GM12878 (cell line): ENCODE measurements around the gene ATF3. TPM values are rescaled to one million over a fixed set of nuclear protein-coding genes. Genes with fewer than 3 reads are reported as not detected.
"Not testable (repeated sequence)": the region's sequence is repeated elsewhere in the genome, so short reads cannot be mapped to it uniquely, and the experiment has no call there.

Source experiments
- ATAC-seq: fragments of 200-7000 bp; cut with Tn5 transposase; 3 replicates; pipeline ENCODE4 v1.9.1; 2020; ENCODE audit warnings: mild to moderate bottlenecking, moderate library complexity
- BruUV-seq: library from RNA; stranded (reverse); fragments of 400-500 nt; replicated peaks from 2 replicates; lab custom pipeline; 2021; lab: Mats Ljungman, UMichigan
- CTCF ChIA-PET: fragments of 300-600 bp; sonication (Branson Sonifier 250); formaldehyde crosslinking; extraction: SDS; loops from one replicate; lab custom pipeline; 2021; ENCODE audit warnings: inconsistent platforms; lab: Yijun Ruan, JAX
- POLR2A ChIA-PET: fragments of 350-600 bp; formaldehyde crosslinking; extraction: SDS; loops from one replicate; lab custom pipeline; 2021; ENCODE audit warnings: inconsistent platforms; lab: Charles Lee
- RAD21 ChIA-PET: fragments of 300-600 bp; sonication (Branson Sonifier 250); formaldehyde crosslinking; loops from one replicate; lab custom pipeline; 2023; ENCODE audit warnings: antibody characterized with exemption; ENCODE audit not compliant: unreplicated experiment; lab: Charles Lee
- SMC1A ChIA-PET: fragments of 300-600 bp; sonication (Branson Sonifier 250); formaldehyde crosslinking; loops from one replicate; lab custom pipeline; 2023; ENCODE audit not compliant: unreplicated experiment, uncharacterized antibody; lab: Charles Lee
- DNase-seq: peaks from one replicate; pipeline ENCODE4 v3.0.0-alpha.2; 2011; ENCODE audit warnings: low read depth, low spot score
- FAIRE-seq: peaks from 3 replicates; lab custom pipeline; 2011; peaks lifted over from hg19 to GRCh38; lab: Jason Lieb, UNC
- H2AFZ ChIP-seq: 2 replicates; pipeline ENCODE4 v1.6.0; 2011; ENCODE audit warnings: low read depth, low read length, control low read depth; ENCODE audit not compliant: control insufficient read depth
- H3K27ac ChIP-seq: 2 replicates; pipeline ENCODE4 v1.5.1; 2011; ENCODE audit warnings: control low read depth; ENCODE audit not compliant: control insufficient read depth, insufficient read depth
- H3K27me3 ChIP-seq, 2 experiments: replicated peaks in 1 of 2; 2 replicates each; pipeline versions ENCODE4 v1.6.0 to v1.6.1; 2011; ENCODE audit warnings: low read length in 1 of 2; ENCODE audit not compliant: control insufficient read depth in 2 of 2, insufficient read depth in 2 of 2
- H3K36me3 ChIP-seq, 2 experiments: 2 replicates each; pipeline ENCODE4 v1.5.1; 2011; ENCODE audit warnings: low read length in 1 of 2; ENCODE audit not compliant: control insufficient read depth in 2 of 2, insufficient read depth in 2 of 2
- H3K4me1 ChIP-seq: 2 replicates; pipeline ENCODE4 v1.6.1; 2011; ENCODE audit warnings: mild to moderate bottlenecking, low read length, moderate library complexity, mixed read lengths; ENCODE audit not compliant: control insufficient read depth, insufficient read depth
- H3K4me2 ChIP-seq: 2 replicates; pipeline ENCODE4 v1.6.0; 2011; ENCODE audit warnings: control low read depth; ENCODE audit not compliant: control insufficient read depth, insufficient read depth
- H3K4me3 ChIP-seq: fragments of 200-600 bp; sonication (generic); 2 replicates; pipeline ENCODE4 v1.5.1; 2016
- H3K79me2 ChIP-seq: 2 replicates; pipeline ENCODE4 v1.6.0; 2011; ENCODE audit warnings: low read length; ENCODE audit not compliant: control insufficient read depth, insufficient read depth
- H3K9ac ChIP-seq: 2 replicates; pipeline ENCODE4 v1.8.0; 2011; ENCODE audit warnings: low read length, control low read depth, mixed read lengths; ENCODE audit not compliant: control insufficient read depth, insufficient read depth
- H3K9me3 ChIP-seq: replicated peaks from 3 replicates; pipeline ENCODE4 v1.5.1; 2011; ENCODE audit warnings: mild to moderate bottlenecking, low read length; ENCODE audit not compliant: control insufficient read depth, insufficient read depth
- H4K20me1 ChIP-seq: 2 replicates; pipeline ENCODE4 v1.6.0; 2011; ENCODE audit not compliant: control insufficient read depth, insufficient read depth
- RFX5 ChIP-seq: IDR thresholded peaks from 2 replicates; pipeline ENCODE4 v1.6.1; 2011; ENCODE audit warnings: low read depth, low read length, improper control_type of control experiment
- RUNX3 ChIP-seq: IDR thresholded peaks from 2 replicates; pipeline ENCODE4 v1.6.1; 2012; ENCODE audit warnings: low read length, inconsistent platforms
- SKIL ChIP-seq: fragments of 450-650 bp; IDR thresholded peaks from 2 replicates; pipeline ENCODE4 v1.6.1; 2017; ENCODE audit warnings: mild to moderate bottlenecking, low read depth, inconsistent platforms; ENCODE audit not compliant: poor library complexity, severe bottlenecking
- ZNF622 ChIP-seq: fragments of 450-650 bp; IDR thresholded peaks from 2 replicates; pipeline ENCODE4 v1.6.1; 2017; ENCODE audit warnings: mild to moderate bottlenecking, inconsistent platforms
- WGBS: methylation state at CpG from one replicate; pipeline ENCODE4 v1.1.6; 2016; ENCODE audit warnings: low lambda C conversion rate; ENCODE audit not compliant: insufficient replicate concordance, insufficient coverage; ENCODE audit errors: missing lambda C conversion rate; 5-methylcytosine and 5-hydroxymethylcytosine counted together
- in situ Hi-C: fragments of 300-500 bp; cut with MboI; formaldehyde crosslinking; loops from 9 replicates; pipeline ENCODE4 v1.14.3; 2018; ENCODE audit warnings: mixed read lengths
- intact Hi-C: fragments of 100-400 bp; cut with micrococcal nuclease; formaldehyde crosslinking; loops from one replicate; pipeline ENCODE4 v1.14.2; 2022; ENCODE audit not compliant: unreplicated experiment
- polyA plus RNA-seq, 11 experiments: library from polyadenylated mRNA; depleted of rRNA in 4 of 11; unstranded in 6 of 11; stranded (reverse) in 5 of 11; fragments of >200 nt; fragmentation: Nextera tagmentation in 4 of 11; fragmentation: Illumina TruSeq in 1 of 11; extraction: Ambion mirVana in 4 of 11; extraction: Trizol in 1 of 11; gene quantifications; 1 replicate in 1 of 11; 2 replicates in 10 of 11; pipeline versions ENCODE4 v1.2.1 to v1.2.3, GENCODE V29; 2011 to 2016; ENCODE audit warnings: inconsistent platforms in 2 of 11, missing spikeins in 2 of 11, low read depth in 1 of 11
- total RNA-seq, 4 experiments: library from RNA; depleted of rRNA in 3 of 4; stranded (reverse); fragments of >200 nt in 3 of 4; fragmentation: Illumina TruSeq in 1 of 4; extraction: Trizol in 1 of 4; gene quantifications; 2 replicates each; pipeline versions ENCODE4 v1.2.1 to v1.2.3, GENCODE V29; 2013 to 2021

Gene ATF3
- total and polyA plus RNA-seq, 10 of the 15 experiments (the other 5 are each of a cell fraction or from before 2014, with no cell fraction given): 3.0 to 13.9 (median 8.3) TPM

- CTCF ChIA-PET: interaction anchor here (0.5 to 1.4 kb wide), 3 partner anchors 8 to 176 kb away, joined by 3 to 4 read pairs (median 3); no protein-coding TSS in a partner anchor
Observed at GRCh38 chr1:212656730-212657129, 48.2 kb downstream of the ATF3 start.

DNA sequence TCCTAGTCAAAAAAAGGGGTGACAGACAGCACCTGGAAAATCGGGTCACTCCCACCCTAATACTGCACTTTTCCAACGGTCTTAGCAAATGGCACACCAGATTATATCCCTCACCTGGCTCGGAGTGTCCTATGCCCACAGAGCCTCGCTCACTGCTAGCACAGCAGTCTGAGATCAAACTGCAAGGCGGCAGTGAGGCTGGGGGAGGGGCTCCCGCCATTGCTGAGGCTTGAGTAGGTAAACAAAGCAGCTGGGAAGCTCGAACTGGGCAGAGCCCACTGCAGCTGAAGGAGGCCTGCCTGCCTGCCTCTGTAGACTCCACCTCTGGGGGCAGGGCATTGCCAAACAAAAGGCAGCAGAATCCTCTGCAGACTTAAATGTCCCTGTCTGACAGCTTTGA lies 49.7 kb downstream of the ATF3 start:
- RAD21 ChIA-PET, H3K36me3 ChIP-seq: not testable (repeated sequence)

More at GRCh38 chr1:212656730-212657129, 48.2 kb downstream of the ATF3 start:
- TF ChIP-seq RFX5 (no peak), SKIL (no peak), ZNF622 (no peak), RUNX3 (peak; percentile 65)
- no peak overlapping the region for H2AFZ ChIP-seq
- POLR2A ChIA-PET: no interaction called here
- DNase-seq (no peak), ATAC-seq (peak; percentile 68), FAIRE-seq (peak; percentile 18)
- RAD21 ChIA-PET: no interaction called here
- no peak overlapping the region for H3K4me2 ChIP-seq
- WGBS: 11% methylated on average over 5 of the region's 5 CpGs
- no peaks in the 10 kb centered on the region for H3K27me3 ChIP-seq
- peaks cover 10% of the 10 kb centered on the region for H3K4me1 ChIP-seq
- no peaks in the 10 kb centered on the region; the same call in 2 of the 3 replicates for H3K9me3 ChIP-seq
- no peaks in the 10 kb centered on the region for H4K20me1 ChIP-seq
- no peaks in the 10 kb centered on the region for H3K79me2 ChIP-seq
- in situ Hi-C loops: no loop called here
- BruUV-seq: no TSS peak
- no peak overlapping the region for H3K27ac ChIP-seq
- intact Hi-C loops: no loop called here
- no peak overlapping the region for H3K9ac ChIP-seq
- H3K4me3 ChIP-seq: no peak overlapping the region
- SMC1A ChIA-PET: no interaction called here
- H3K36me3 ChIP-seq: no peaks in the 10 kb centered on the region

More for the DNA sequence above, 49.7 kb downstream of the ATF3 start:
- H4K20me1 ChIP-seq, DNase-seq, H3K27me3 ChIP-seq, intact Hi-C loops, FAIRE-seq, H3K9ac ChIP-seq, ATAC-seq, H2AFZ ChIP-seq, BruUV-seq, in situ Hi-C loops, H3K27ac ChIP-seq, H3K79me2 ChIP-seq, H3K4me2 ChIP-seq, H3K4me1 ChIP-seq, H3K4me3 ChIP-seq, H3K9me3 ChIP-seq: not testable (repeated sequence)
- WGBS: 34% methylated on average over 7 of the region's 7 CpGs
- CTCF ChIA-PET: interaction anchor here (1.0 to 1.2 kb wide), 2 partner anchors 182 to 202 kb away, joined by 3 to 7 read pairs; no protein-coding TSS in a partner anchor
- SMC1A ChIA-PET: interaction anchor here (1.1 kb wide), 1 partner anchor 11 kb away, joined by 3 read pairs; no protein-coding TSS in a partner anchor
- POLR2A ChIA-PET: interaction anchor here (0.6 kb wide), 1 partner anchor 118 kb away, joined by 3 read pairs; no protein-coding TSS in a partner anchor
